GM23338 (cell line): ENCODE measurements around the gene NOLC1. TPM values are rescaled to one million over a fixed set of nuclear protein-coding genes. Genes with fewer than 3 reads are reported as not detected.

Experiments
- EZH2phosphoT487 ChIP-seq: fragments of 200-600 bp; sonication (generic); IDR thresholded peaks from one replicate; pipeline ENCODE4 v1.8.1; 2018; ENCODE audit warnings: antibody characterized with exemption; ENCODE audit not compliant: unreplicated experiment
- JUNB ChIP-seq: IDR thresholded peaks from one replicate; pipeline ENCODE4 v1.6.1; 2016; ENCODE audit warnings: antibody characterized with exemption; ENCODE audit not compliant: unreplicated experiment
- STAT1 ChIP-seq: IDR thresholded peaks from one replicate; pipeline ENCODE4 v1.6.1; 2016; ENCODE audit warnings: antibody characterized with exemption; ENCODE audit not compliant: unreplicated experiment
- polyA plus RNA-seq: library from polyadenylated mRNA; unstranded; fragments of >200 nt; fragmentation: Nextera tagmentation; extraction: Ambion mirVana; gene quantifications from 2 replicates; pipeline ENCODE4 v1.2.1, GENCODE V29; 2016
- total RNA-seq: library from RNA; depleted of rRNA; stranded (reverse); fragments of >200 nt; shearing (Covaris generic); gene quantifications from 2 replicates; pipeline ENCODE4 v1.2.3, GENCODE V29; 2014
- TF ChIP-seq, protein P1 (sequence below): fragments of 250-450 bp; sonication (Bioruptor Pico); IDR thresholded peaks from 2 replicates; pipeline ENCODE4 v1.5.0; 2020; ENCODE audit warnings: mild to moderate bottlenecking, moderate library complexity
- TF ChIP-seq, protein P2 (sequence below): IDR thresholded peaks from one replicate; pipeline ENCODE4 v1.6.1; 2018; ENCODE audit warnings: antibody characterized with exemption; ENCODE audit not compliant: unreplicated experiment

NOLC1 gene
- total and polyA plus RNA-seq, 2 experiments from 2014 or later: 126 to 178 TPM

DNA sequence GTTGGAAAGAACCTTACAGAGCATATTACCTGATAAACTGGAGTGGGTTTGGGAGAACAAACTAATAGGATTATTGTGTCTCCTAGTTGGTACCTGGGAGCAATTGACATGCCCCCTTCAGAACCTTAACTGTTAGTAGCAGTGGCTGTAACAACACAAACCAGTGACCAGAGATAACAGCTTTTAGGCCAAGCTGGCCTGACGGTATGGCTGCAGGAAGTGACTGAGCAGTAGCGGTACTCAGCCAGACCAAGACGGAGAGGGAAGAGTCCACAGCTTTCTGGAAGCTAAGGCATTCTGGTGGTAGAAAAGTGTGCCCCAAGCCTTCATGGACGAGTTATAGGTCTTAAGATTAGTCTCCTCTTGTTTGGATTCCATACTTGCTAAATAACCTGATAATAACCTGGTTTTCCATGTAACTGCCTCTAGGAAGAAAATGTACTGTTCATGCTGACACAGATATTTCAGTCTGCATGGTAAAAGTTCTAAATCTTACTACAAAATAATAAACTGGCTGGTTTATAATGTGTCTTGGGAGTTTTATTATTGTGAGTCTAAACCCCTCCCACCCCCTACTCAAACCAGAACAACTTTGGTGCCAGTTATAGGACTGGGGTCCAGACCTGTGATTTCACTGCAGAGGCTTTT, 11.3 kb downstream of the NOLC1 start (continued):
- TF ChIP-seq, protein P1, sequence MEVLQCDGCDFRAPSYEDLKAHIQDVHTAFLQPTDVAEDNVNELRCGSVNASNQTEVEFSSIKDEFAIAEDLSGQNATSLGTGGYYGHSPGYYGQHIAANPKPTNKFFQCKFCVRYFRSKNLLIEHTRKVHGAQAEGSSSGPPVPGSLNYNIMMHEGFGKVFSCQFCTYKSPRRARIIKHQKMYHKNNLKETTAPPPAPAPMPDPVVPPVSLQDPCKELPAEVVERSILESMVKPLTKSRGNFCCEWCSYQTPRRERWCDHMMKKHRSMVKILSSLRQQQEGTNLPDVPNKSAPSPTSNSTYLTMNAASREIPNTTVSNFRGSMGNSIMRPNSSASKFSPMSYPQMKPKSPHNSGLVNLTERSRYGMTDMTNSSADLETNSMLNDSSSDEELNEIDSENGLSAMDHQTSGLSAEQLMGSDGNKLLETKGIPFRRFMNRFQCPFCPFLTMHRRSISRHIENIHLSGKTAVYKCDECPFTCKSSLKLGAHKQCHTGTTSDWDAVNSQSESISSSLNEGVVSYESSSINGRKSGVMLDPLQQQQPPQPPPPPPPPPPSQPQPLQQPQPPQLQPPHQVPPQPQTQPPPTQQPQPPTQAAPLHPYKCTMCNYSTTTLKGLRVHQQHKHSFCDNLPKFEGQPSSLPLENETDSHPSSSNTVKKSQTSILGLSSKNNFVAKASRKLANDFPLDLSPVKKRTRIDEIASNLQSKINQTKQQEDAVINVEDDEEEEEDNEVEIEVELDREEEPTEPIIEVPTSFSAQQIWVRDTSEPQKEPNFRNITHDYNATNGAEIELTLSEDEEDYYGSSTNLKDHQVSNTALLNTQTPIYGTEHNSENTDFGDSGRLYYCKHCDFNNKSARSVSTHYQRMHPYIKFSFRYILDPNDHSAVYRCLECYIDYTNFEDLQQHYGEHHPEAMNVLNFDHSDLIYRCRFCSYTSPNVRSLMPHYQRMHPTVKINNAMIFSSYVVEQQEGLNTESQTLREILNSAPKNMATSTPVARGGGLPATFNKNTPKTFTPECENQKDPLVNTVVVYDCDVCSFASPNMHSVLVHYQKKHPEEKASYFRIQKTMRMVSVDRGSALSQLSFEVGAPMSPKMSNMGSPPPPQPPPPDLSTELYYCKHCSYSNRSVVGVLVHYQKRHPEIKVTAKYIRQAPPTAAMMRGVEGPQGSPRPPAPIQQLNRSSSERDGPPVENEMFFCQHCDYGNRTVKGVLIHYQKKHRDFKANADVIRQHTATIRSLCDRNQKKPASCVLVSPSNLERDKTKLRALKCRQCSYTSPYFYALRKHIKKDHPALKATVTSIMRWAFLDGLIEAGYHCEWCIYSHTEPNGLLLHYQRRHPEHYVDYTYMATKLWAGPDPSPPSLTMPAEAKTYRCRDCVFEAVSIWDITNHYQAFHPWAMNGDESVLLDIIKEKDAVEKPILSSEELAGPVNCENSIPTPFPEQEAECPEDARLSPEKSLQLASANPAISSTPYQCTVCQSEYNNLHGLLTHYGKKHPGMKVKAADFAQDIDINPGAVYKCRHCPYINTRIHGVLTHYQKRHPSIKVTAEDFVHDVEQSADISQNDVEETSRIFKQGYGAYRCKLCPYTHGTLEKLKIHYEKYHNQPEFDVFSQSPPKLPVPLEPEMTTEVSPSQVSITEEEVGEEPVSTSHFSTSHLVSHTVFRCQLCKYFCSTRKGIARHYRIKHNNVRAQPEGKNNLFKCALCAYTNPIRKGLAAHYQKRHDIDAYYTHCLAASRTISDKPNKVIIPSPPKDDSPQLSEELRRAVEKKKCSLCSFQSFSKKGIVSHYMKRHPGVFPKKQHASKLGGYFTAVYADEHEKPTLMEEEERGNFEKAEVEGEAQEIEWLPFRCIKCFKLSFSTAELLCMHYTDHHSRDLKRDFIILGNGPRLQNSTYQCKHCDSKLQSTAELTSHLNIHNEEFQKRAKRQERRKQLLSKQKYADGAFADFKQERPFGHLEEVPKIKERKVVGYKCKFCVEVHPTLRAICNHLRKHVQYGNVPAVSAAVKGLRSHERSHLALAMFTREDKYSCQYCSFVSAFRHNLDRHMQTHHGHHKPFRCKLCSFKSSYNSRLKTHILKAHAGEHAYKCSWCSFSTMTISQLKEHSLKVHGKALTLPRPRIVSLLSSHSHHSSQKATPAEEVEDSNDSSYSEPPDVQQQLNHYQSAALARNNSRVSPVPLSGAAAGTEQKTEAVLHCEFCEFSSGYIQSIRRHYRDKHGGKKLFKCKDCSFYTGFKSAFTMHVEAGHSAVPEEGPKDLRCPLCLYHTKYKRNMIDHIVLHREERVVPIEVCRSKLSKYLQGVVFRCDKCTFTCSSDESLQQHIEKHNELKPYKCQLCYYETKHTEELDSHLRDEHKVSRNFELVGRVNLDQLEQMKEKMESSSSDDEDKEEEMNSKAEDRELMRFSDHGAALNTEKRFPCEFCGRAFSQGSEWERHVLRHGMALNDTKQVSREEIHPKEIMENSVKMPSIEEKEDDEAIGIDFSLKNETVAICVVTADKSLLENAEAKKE (CRISPR knock-in tag): no peak
- TF ChIP-seq STAT1 (no peak), EZH2phosphoT487 (no peak), JUNB (no peak)
- TF ChIP-seq, protein P2, sequence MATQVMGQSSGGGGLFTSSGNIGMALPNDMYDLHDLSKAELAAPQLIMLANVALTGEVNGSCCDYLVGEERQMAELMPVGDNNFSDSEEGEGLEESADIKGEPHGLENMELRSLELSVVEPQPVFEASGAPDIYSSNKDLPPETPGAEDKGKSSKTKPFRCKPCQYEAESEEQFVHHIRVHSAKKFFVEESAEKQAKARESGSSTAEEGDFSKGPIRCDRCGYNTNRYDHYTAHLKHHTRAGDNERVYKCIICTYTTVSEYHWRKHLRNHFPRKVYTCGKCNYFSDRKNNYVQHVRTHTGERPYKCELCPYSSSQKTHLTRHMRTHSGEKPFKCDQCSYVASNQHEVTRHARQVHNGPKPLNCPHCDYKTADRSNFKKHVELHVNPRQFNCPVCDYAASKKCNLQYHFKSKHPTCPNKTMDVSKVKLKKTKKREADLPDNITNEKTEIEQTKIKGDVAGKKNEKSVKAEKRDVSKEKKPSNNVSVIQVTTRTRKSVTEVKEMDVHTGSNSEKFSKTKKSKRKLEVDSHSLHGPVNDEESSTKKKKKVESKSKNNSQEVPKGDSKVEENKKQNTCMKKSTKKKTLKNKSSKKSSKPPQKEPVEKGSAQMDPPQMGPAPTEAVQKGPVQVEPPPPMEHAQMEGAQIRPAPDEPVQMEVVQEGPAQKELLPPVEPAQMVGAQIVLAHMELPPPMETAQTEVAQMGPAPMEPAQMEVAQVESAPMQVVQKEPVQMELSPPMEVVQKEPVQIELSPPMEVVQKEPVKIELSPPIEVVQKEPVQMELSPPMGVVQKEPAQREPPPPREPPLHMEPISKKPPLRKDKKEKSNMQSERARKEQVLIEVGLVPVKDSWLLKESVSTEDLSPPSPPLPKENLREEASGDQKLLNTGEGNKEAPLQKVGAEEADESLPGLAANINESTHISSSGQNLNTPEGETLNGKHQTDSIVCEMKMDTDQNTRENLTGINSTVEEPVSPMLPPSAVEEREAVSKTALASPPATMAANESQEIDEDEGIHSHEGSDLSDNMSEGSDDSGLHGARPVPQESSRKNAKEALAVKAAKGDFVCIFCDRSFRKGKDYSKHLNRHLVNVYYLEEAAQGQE: no peak
